ENCODE measurements around the gene RAB8A. TPM values are rescaled to one million over a fixed set of nuclear protein-coding genes. Genes with fewer than 3 reads are reported as not detected.

Gene RAB8A
- total RNA-seq, 2 donors from 2014 or later, result 95.9 to 99.2 TPM

DNA sequence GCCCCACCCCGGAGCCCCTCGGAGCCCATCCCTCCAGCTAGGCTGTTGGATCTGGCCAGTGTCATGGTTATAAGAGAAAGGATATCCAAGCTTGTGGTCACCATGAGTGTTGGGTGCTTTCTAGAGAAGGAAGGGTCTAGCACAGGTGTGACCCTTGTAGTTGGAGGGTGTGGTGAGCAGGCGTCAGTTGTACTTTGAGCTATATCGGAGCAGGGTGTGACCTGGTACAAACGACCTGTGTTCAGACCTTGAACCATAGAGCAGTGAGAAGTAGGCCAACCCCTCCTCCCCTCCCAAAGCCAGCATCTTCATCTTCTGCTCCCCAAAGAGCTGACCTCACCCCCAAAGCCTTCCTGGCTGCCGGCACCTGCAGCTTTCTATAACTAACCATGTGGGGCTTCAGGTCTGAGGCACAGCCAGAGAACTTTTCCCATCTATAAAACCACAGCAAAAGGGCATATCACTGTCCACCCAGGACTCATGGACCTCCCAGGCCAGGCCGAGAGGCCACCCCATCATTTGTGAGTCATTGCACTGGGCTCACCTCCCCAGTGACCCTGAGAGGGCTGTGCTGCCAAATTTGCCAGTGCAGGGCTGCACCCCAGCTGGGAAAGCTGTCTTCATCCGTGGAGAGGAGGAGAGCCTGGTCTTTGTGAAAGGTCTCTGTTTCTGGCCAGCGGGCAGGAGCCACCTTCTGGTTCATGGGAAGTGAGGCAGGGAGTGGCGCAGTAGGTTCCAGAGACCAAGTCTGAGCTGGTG, 14.2 kb downstream of the RAB8A start:
- H3K4me3 Mint-ChIP-seq, result no peak overlapping the region
- H3K9me3 Mint-ChIP-seq, result no peaks in the 10 kb centered on the region
- peak overlapping the region; percentile 46 for H3K27ac Mint-ChIP-seq
- peaks cover 10 to 28% of the 10 kb centered on the region in 2 donors for H3K36me3 Mint-ChIP-seq (ENCODE audit: insufficient read depth in 2 of 2)
- H3K4me1 Mint-ChIP-seq (ENCODE audit: low read depth), result no peaks in the 10 kb centered on the region
- no peaks in the 10 kb centered on the region for H3K27me3 Mint-ChIP-seq (ENCODE audit: low read depth)
- no peak for ATAC-seq (replicated peaks in 1 of 2)
- DNase-seq, result no peak

DNA sequence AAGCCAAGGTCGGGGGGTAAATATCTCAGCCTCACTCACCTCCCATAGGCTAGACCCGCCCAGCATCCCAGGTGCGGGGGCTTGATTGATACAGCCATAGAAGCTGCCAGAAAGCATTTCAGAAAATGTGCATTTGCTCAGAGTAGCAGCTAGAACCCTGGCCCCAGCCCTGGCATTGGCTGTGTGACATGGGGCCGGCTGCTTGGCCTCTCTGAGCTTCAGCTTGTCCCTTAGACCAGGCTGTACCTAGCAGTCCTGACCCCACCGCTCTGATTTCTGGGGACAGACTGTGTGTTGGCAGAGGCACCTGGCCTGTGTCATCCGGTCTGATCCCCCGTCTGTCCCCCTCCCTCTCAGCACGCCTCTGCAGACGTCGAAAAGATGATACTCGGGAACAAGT, 15.4 kb downstream of the RAB8A start:
- ATAC-seq (replicated peaks in 1 of 2), result no peak
- Mint-ChIP-seq H3K4me3 (no peak overlapping the region), H3K4me1 (ENCODE audit: low read depth) (no peaks in the 10 kb centered on the region), H3K27ac (no peak overlapping the region), H3K27me3 (ENCODE audit: low read depth) (no peaks in the 10 kb centered on the region), H3K9me3 (peaks cover 8 to 9% of the 10 kb centered on the region in 2 donors), H3K36me3 (ENCODE audit: insufficient read depth in 2 of 2) (peaks cover 20 to 34% of the 10 kb centered on the region in 2 donors)
- no peak for DNase-seq

DNA sequence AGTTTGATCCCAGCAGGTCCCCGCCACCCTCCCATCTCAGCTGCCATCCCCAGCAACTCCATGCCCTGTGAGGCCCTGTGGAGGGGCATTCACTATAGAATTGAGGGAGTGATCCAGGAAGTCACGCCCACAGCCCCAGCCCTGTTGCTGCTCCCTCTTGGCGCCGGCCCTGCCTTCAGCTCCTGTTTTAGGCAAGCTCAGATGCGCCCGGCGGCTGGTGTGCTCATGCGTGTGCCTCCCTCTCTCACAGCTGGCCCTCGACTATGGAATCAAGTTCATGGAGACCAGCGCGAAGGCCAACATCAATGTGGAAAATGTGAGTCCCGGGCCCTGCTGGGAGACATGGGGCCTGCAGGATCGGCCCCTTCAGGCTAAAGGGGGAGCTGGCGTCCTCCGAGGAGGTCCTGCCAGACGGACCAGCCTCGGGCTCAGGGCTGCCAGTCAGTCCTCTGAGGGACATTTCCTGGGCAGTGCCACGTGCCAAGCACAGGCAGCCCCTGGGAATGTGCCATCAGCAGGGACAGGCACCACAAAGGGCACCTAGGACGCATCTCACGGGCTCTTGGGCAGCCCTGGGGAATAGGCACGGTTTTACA, 16.2 kb downstream of the RAB8A start:
- DNase-seq (no peak), ATAC-seq (replicated peaks in 1 of 2) (no peak)
- Mint-ChIP-seq H3K4me3 (no peak overlapping the region), H3K4me1 (ENCODE audit: low read depth) (no peaks in the 10 kb centered on the region), H3K27me3 (ENCODE audit: low read depth) (no peaks in the 10 kb centered on the region), H3K9me3 (peaks cover 8 to 9% of the 10 kb centered on the region in 2 donors), H3K36me3 (ENCODE audit: insufficient read depth in 2 of 2) (peaks cover 21 to 40% of the 10 kb centered on the region in 2 donors), H3K27ac (no peak overlapping the region)

DNA sequence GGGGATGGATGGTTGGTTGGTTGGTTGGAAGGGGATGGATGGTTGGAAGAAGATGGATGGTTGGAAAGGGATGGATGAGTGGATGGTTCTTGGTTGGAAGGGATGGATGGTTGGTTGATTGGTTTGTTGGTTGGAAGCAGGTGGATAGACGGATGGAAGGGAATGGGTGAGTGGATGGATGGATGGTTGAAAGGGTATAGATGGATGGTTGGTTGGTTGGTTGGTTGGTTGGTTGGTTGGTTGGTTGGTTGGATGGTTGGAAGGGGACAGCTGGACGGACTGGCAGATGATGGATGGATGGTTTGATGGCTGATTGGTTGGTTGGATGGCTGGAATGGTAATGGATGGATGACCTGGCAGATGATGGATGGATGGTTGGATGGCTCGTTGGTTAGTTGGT, 20.0 kb downstream of the RAB8A start:
- H3K27ac Mint-ChIP-seq, result no peak overlapping the region
- peaks cover 24 to 46% of the 10 kb centered on the region in 2 donors for H3K36me3 Mint-ChIP-seq (ENCODE audit: insufficient read depth in 2 of 2)
- peaks cover 8 to 9% of the 10 kb centered on the region in 2 donors for H3K9me3 Mint-ChIP-seq
- H3K27me3 Mint-ChIP-seq (ENCODE audit: low read depth), result no peaks in the 10 kb centered on the region
- ATAC-seq (replicated peaks in 1 of 2), result no peak
- no peak overlapping the region for H3K4me3 Mint-ChIP-seq
- DNase-seq, result no peak
- H3K4me1 Mint-ChIP-seq (ENCODE audit: low read depth), result no peaks in the 10 kb centered on the region

DNA sequence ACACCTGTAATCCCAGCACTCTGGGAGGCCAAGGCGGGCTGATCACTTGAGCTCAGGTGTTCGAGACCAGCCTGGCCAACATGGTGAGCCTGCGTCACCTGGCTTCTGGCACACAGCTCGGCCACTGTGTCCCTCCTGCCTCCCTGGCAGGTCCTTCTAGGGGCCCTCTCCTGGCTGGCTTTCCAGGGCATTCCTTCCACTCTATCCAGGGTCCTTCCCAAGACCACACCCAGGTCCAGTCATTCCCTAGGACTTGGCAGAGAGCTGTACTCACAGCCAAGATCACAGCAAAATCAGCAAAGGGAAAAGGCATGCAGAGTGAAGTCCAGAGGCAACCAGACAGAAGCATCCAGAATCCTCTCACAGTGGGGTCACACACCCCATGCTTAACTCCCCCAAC, 22.1 kb downstream of the RAB8A start:
- peaks cover 22 to 41% of the 10 kb centered on the region in 2 donors for H3K36me3 Mint-ChIP-seq (ENCODE audit: insufficient read depth in 2 of 2)
- DNase-seq (no peak), ATAC-seq (replicated peaks in 1 of 2) (no peak)
- no peaks in the 10 kb centered on the region for H3K4me1 Mint-ChIP-seq (ENCODE audit: low read depth)
- H3K27ac Mint-ChIP-seq, result no peak overlapping the region
- H3K27me3 Mint-ChIP-seq (ENCODE audit: low read depth), result no peaks in the 10 kb centered on the region
- H3K4me3 Mint-ChIP-seq, result no peak overlapping the region
- peaks cover 8 to 9% of the 10 kb centered on the region in 2 donors for H3K9me3 Mint-ChIP-seq

DNA sequence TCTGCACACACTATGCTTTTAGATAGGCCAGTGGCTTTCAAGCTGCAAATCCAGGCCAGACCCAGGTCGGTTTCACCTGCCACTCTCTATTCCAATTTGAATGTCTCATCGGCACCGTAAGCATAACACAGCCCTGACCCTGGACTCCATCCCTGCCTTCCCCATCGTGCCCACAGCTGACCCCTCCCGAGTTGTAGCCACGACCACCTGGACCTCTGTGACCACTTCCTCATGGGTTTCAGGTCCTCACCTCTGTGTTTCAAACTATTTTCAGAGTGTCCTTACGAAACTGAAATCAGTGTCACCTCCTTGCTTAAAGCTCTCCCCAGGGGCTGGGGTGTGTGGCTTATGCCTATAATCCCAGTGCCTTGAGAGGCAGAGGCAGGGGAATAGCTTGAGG, 22.8 kb downstream of the RAB8A start:
- Mint-ChIP-seq H3K27ac (no peak overlapping the region), H3K27me3 (ENCODE audit: low read depth) (no peaks in the 10 kb centered on the region), H3K9me3 (peaks cover 8 to 9% of the 10 kb centered on the region in 2 donors), H3K4me1 (ENCODE audit: low read depth) (no peaks in the 10 kb centered on the region), H3K4me3 (no peak overlapping the region), H3K36me3 (ENCODE audit: insufficient read depth in 2 of 2) (peaks cover 20 to 37% of the 10 kb centered on the region in 2 donors)
- DNase-seq (no peak), ATAC-seq (replicated peaks in 1 of 2) (no peak)

DNA sequence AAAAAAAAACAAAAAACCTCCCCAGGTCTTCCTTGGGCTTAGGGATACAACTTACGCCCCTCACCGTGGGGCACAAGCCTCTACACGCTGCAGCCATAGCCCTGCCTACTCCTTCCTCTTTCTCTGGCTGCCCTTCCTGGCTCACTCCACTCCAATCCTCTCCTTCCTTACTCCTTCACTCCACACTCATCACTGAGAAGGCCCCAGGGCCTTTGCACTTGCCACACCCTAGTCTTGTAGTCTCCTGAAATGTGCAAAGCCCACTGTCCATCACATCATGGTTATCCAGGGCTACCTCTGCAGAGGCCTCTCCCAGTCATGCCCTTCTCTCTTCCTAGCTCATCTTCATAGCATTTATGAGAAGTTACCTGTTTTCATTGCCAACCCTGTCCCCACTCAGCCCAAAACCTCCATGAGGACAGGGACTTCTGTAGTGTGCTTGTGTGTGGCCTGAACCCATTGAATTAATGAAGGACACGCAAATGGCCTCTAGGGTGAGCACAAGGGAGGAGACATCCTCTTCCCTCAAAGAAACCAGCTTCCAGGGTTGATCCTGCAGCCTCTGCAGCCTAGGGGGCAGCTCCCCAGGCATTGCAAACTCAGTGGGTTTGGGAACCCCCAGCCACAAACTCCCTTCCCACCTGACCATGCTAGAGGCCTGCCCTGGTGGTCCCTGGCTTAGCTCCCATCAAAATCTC, 23.9 kb downstream of the RAB8A start:
- Mint-ChIP-seq H3K27me3 (ENCODE audit: low read depth) (no peaks in the 10 kb centered on the region), H3K4me1 (ENCODE audit: low read depth) (peaks cover 2% of the 10 kb centered on the region), H3K9me3 (peaks cover 8 to 9% of the 10 kb centered on the region in 2 donors), H3K4me3 (no peak overlapping the region), H3K27ac (no peak overlapping the region), H3K36me3 (ENCODE audit: insufficient read depth in 2 of 2) (peaks cover 16 to 30% of the 10 kb centered on the region in 2 donors)
- no peak for ATAC-seq (replicated peaks in 1 of 2)
- no peak for DNase-seq

DNA sequence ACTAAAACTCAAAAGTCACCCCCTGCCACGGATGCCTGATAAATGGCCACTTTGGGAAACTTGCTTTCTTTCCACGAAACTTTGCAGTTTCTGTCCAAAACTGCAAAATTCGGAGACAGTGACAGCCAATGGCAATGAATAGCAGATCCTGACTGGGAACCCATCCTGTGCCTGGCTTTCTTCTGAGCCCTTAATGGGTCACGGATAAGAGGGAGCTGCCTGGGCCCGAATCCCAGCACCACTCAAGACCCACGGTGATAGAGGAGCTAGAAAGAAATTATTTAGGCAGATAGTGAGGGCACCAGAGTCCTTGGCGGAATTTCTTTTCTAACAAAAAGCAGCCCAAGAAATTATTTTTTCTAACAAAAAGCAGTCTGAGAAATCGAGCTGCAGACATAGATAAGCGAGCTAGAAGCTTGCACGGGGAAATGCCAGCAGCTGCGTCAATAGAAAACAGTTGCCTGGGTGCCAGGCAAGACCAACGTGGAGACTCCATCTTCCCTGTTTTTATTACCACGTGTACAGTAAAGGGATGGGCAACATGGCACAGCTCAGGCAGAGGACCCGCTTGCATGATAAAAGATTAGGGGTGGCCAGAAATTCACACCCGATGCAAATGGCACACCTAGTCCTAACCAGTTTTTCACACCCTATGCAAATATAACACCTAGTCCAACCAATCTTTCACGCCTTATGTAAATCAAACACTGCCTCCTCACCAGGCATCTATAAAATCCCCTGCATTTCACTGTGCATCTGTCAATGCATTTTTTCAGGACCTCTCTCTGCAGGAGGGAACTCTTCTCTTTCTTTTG, 24.7 kb downstream of the RAB8A start:
- ATAC-seq (replicated peaks in 1 of 2) (no peak), DNase-seq (no peak)
- H3K9me3 Mint-ChIP-seq, result peaks cover 5 to 6% of the 10 kb centered on the region in 2 donors
- no peak overlapping the region for H3K4me3 Mint-ChIP-seq
- peaks cover 10% of the 10 kb centered on the region for H3K4me1 Mint-ChIP-seq (ENCODE audit: low read depth)
- no peak overlapping the region for H3K27ac Mint-ChIP-seq
- H3K36me3 Mint-ChIP-seq (ENCODE audit: insufficient read depth in 2 of 2), result peaks cover 12 to 22% of the 10 kb centered on the region in 2 donors
- H3K27me3 Mint-ChIP-seq (ENCODE audit: low read depth), result no peaks in the 10 kb centered on the region

DNA sequence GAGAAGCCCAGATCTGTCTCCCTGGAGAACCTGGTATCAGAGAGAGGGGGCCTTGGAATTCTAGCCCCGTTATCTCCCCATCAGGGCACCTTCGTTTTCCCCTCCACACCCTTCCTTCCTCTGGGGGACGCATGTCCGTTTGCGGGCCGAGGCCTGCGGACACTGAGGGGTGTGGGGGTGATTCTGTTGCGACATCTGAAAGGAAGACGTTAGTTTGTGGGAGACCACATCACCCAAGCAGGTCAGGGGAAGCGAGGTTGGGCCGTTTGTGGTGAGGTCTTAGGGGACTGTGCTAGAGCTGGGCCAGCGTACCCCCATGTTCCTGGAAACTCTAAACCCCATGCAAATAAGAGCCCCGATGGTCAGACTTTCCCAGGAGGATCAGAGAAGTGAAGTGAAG, 28.1 kb downstream of the RAB8A start:
- Mint-ChIP-seq H3K27me3 (ENCODE audit: low read depth) (no peaks in the 10 kb centered on the region), H3K36me3 (ENCODE audit: insufficient read depth in 2 of 2) (peaks cover 6% of the 10 kb centered on the region in 2 donors), H3K27ac (peak overlapping the region; percentile 33), H3K4me3 (no peak overlapping the region), H3K4me1 (ENCODE audit: low read depth) (peaks cover 25% of the 10 kb centered on the region), H3K9me3 (no peaks in the 10 kb centered on the region)
- DNase-seq, result peak in 1 of 2 donors; percentile 18
- no peak for ATAC-seq (replicated peaks in 1 of 2)

DNA sequence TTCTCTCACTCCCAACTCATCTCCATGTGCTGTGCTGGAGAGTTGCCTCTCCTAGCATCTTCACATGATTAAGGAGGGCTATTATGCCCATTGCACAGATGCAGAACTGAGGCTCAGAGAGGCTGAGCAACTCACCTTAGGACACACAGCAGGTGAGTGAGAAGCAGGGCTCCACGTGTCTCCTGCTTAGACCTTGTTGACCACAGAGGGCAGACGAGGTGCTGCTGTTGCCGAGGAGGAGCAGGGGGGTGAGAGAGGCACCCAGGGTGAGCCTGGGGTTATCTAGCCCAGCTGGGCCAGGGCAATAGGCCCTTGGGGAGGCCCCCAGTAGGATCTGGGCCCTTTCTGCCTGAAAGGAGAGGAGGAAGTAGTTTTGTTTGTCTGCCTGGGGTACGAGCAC, 29.4 kb downstream of the RAB8A start:
- Mint-ChIP-seq H3K9me3 (no peaks in the 10 kb centered on the region), H3K36me3 (ENCODE audit: insufficient read depth in 2 of 2) (peaks cover 6 to 8% of the 10 kb centered on the region in 2 donors), H3K4me3 (no peak overlapping the region), H3K27ac (peak overlapping the region; percentile 36), H3K27me3 (ENCODE audit: low read depth) (no peaks in the 10 kb centered on the region), H3K4me1 (ENCODE audit: low read depth) (peaks cover 35% of the 10 kb centered on the region)
- no peak for DNase-seq
- no peak for ATAC-seq (replicated peaks in 1 of 2)

DNA sequence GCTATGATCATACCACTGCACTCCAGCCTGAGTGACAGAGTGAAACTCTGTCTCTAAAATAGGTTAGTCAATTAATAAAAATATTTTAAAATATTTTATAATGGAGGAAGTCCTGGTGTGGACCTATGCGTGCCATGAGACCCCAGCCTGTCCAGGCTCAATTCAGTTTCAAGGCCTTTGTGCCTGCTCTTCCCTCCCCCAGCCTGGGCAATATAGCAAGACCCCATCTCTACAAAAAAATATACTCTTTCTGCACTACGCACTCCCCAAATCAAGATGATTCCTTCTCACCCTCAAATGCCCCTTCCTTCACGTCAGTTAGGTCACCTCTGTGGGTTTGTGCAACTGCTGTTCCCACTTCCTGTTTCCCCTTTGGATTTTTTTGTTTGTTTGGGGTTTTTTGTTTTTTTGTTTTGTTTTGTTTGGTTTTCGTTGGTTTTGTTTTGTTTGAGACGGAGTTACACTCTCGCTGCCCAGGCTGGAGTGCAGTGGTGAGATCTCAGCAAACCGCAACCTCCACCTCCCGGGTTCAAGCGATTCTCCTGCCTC, 30.4 kb downstream of the RAB8A start:
- Mint-ChIP-seq H3K36me3 (ENCODE audit: insufficient read depth in 2 of 2) (peaks cover 6 to 8% of the 10 kb centered on the region in 2 donors), H3K4me1 (ENCODE audit: low read depth) (peaks cover 39% of the 10 kb centered on the region), H3K4me3 (peak overlapping the region in 1 of 2 donors; percentile 5), H3K27ac (peak overlapping the region; percentile 18), H3K9me3 (no peaks in the 10 kb centered on the region), H3K27me3 (ENCODE audit: low read depth) (no peaks in the 10 kb centered on the region)
- DNase-seq (no peak), ATAC-seq (replicated peaks in 1 of 2) (no peak)

DNA sequence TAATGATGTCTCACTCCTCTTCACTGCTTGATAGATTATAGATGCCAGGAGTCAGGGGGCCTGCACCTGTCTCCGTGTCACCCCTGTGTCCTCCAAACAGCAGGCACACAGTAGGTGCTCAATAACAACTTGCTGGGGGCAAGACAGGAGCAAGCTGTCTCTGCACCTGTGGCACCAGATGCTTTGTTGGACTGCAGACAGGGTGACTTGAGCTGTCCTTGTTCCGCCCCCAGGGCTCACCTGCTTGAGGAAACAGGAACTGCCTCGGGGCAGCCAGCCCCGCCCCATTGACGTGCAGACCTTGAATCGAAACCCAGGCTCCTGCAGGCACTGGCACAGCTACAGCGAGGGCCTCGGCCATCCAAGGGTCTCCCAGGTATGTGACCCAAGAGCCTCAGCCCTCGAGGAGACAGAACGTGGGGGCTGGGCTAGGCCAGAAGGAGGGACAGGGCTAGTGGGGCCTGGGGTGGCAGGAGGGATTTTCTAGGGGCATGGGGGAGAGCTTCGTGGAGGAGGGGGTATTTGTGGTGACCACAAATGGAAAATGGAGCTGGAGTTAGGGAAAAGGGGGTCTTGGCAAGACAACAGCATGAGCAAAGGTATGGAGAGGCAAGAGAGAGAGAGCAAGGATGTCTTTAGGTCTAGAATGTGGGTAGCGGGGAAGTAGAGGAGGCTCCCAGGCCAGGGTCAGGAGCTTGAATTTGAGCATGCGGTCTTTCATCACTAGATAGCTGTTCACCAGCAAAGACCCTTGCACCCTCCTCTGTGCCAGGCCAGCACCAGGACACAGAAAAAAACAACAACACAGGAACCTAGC, 31.9 kb downstream of the RAB8A start, which contains the start of gene HSH2D:
Gene HSH2D, plus strand, starts transcription at position 287 of the 817 bp plus-strand sequence. CDS start 5,066 bp downstream, outside the sequence.
- peak within 1 kb of the TSS; percentile 95 to 99 for H3K4me3 Mint-ChIP-seq
- peak; percentile 84 to 86 for DNase-seq
- ATAC-seq (replicated peaks in 1 of 2), result peak; percentile 96 to 99
- no peaks in the 10 kb centered on the region for H3K9me3 Mint-ChIP-seq
- no peaks in the 10 kb centered on the region for H3K27me3 Mint-ChIP-seq (ENCODE audit: low read depth)
- H3K36me3 Mint-ChIP-seq (ENCODE audit: insufficient read depth in 2 of 2), result peaks cover 6 to 8% of the 10 kb centered on the region in 2 donors
- peak within 1 kb of the TSS; percentile 91 for H3K27ac Mint-ChIP-seq
- peaks cover 39% of the 10 kb centered on the region for H3K4me1 Mint-ChIP-seq (ENCODE audit: low read depth)

Measured in activated T-cell treated with anti-CD3 and anti-CD28 coated beads, Interleukin-2, amount 50 U/mL, for 72 hours (primary cell).